Fibroblast of lung (primary cell): Measurements from ENCODE around the gene UCK2. TPM values are rescaled to one million over a fixed set of nuclear protein-coding genes. Genes with fewer than 3 reads are reported as not detected.

ENCODE experiments used
- DNase-seq, 2 donors: peaks; one replicate each; pipeline versions ENCODE4 v3.0.0 to v3.0.0-alpha.2; 2010; ENCODE audit warnings: low read depth in 2 of 2
- H2AFZ ChIP-seq: 2 replicates; pipeline ENCODE4 v1.5.1; 2012; ENCODE audit warnings: low read length, control low read depth, inconsistent platforms
- H3K27ac ChIP-seq: 2 replicates; pipeline ENCODE4 v1.5.1; 2011; ENCODE audit warnings: low read length, control low read depth; ENCODE audit not compliant: insufficient read depth
- H3K27me3 ChIP-seq: 2 replicates; pipeline ENCODE4 v1.5.1; 2011; ENCODE audit warnings: mild to moderate bottlenecking, low read length; ENCODE audit not compliant: control insufficient read depth, insufficient read depth
- H3K36me3 ChIP-seq: 2 replicates; pipeline ENCODE4 v1.5.1; 2011; ENCODE audit warnings: low read length; ENCODE audit not compliant: control insufficient read depth, insufficient read depth
- H3K4me1 ChIP-seq: 2 replicates; pipeline ENCODE4 v1.5.1; 2011; ENCODE audit warnings: low read length; ENCODE audit not compliant: control insufficient read depth, insufficient read depth; ENCODE audit errors: extremely low read depth
- H3K4me2 ChIP-seq: 2 replicates; pipeline ENCODE4 v1.5.1; 2011; ENCODE audit warnings: low read length, control low read depth; ENCODE audit not compliant: insufficient read depth; ENCODE audit errors: extremely low read depth
- H3K4me3 ChIP-seq, 4 experiments: fragments of 200-600 bp in 1 of 4; sonication (generic) in 1 of 4; replicated peaks in 1 of 4; 2 replicates each; pipeline ENCODE4 v1.5.1; 2011 to 2016; ENCODE audit warnings: low read length in 4 of 4, low read depth in 3 of 4, mild to moderate bottlenecking in 3 of 4, control low read depth in 2 of 4, inconsistent platforms in 1 of 4, mixed read lengths in 1 of 4; ENCODE audit not compliant: insufficient read depth in 1 of 4; ENCODE audit errors: control extremely low read depth in 1 of 4
- H3K79me2 ChIP-seq: 2 replicates; pipeline ENCODE4 v1.5.1; 2012; ENCODE audit warnings: mild to moderate bottlenecking, low read length, inconsistent platforms; ENCODE audit not compliant: control insufficient read depth, insufficient read depth
- H3K9ac ChIP-seq: 2 replicates; pipeline ENCODE4 v1.5.1; 2011; ENCODE audit warnings: mild to moderate bottlenecking, low read length, control low read depth; ENCODE audit not compliant: insufficient read depth
- H3K9me3 ChIP-seq: 2 replicates; pipeline ENCODE4 v1.5.1; 2012; ENCODE audit warnings: low read depth, low read length; ENCODE audit not compliant: control insufficient read depth, insufficient read depth
- H4K20me1 ChIP-seq: 2 replicates; pipeline ENCODE4 v1.5.1; 2011; ENCODE audit warnings: low read length; ENCODE audit not compliant: control insufficient read depth, insufficient read depth; ENCODE audit errors: extremely low read depth
- CTCF ChIP-seq, 2 donors: IDR thresholded peaks in 1 of 2; conservative IDR thresholded peaks in 1 of 2; 1 replicate in 1 of 2; 2 replicates in 1 of 2; pipeline ENCODE4 v1.5.1; 2011 to 2012; ENCODE audit warnings: low read length in 2 of 2, control low read depth in 1 of 2, inconsistent platforms in 1 of 2, low read depth in 1 of 2, mild to moderate bottlenecking in 1 of 2
- EZH2 ChIP-seq: IDR thresholded peaks from 2 replicates; pipeline ENCODE4 v1.5.1; 2012; ENCODE audit warnings: low read length, control low read depth, mild to moderate bottlenecking; ENCODE audit errors: missing control alignments
- polyA plus RNA-seq, 2 donors: library from polyadenylated mRNA; depleted of rRNA in 1 of 2; stranded (reverse) in 1 of 2; unstranded in 1 of 2; fragments of >200 nt; gene quantifications; 2 replicates each; pipeline ENCODE4 v1.2.1, GENCODE V29; 2011 to 2012; ENCODE audit warnings: missing spikeins in 1 of 2
- total RNA-seq: library from RNA; depleted of rRNA; stranded (reverse); fragments of >200 nt; gene quantifications from 2 replicates; pipeline ENCODE4 v1.2.1, GENCODE V29; 2014

The UCK2 gene
- total and polyA plus RNA-seq, 2 donors (not counting 1 experiment from before 2014, with no cell fraction given) = 95.1 to 99.0 TPM

- peak overlapping the region; percentile 65 for H3K4me2 ChIP-seq
- no peaks in the 10 kb centered on the region for H3K36me3 ChIP-seq
- H3K4me1 ChIP-seq = peaks cover 2% of the 10 kb centered on the region
- no peaks in the 10 kb centered on the region for H3K27me3 ChIP-seq
- H3K9ac ChIP-seq = no peak overlapping the region
- peaks cover 37% of the 10 kb centered on the region for H3K79me2 ChIP-seq
- H3K27ac ChIP-seq = peak overlapping the region; percentile 22
- TF ChIP-seq CTCF (conservative IDR thresholded peaks at IDR 0.05 in 1 of 2, IDR thresholded peaks at IDR 0.05 in 1 of 2; ENCODE audit: low read depth in 1 of 2, low read length in 2 of 2) (no peak), EZH2 (no peak)
- peak overlapping the region in 3 of 4 experiments; percentile 3 to 71 (median 64) for H3K4me3 ChIP-seq
- peak overlapping the region; percentile 58 for H2AFZ ChIP-seq
- H4K20me1 ChIP-seq = no peaks in the 10 kb centered on the region
- no peaks in the 10 kb centered on the region for H3K9me3 ChIP-seq
- no peak for DNase-seq
These were observed 698 bp upstream of the UCK2 start for GRCh38 chr1:165826565-165827267.

DNA sequence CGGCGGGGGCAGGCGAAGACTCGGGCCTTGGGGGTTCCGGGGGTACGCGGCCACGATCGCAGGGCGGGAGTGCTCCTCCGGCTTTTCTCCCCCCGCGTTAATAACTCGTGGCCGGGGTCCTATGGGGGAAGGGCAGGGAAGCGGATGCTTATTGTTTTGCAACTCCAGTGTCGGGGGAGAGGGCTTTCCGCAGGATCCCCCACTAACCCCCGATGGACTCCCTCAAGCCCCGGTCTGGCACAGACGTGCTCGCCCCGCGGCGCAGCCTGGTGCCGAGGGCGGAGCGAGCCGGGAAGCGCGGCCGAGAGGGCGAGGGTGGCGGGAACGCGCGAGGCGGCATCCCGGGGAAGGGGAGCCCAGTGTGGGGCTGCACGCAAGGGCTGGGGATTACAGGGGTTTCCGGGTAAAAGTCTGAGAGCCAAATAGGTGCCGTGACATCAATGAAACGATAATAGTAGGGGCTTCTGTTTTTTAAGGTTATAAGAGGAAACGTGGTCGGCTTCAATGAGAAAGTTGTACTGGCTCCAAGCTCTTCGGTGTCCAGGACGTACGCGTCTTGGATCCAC, 772 bp downstream of the UCK2 start:
- no peaks in the 10 kb centered on the region for H3K9me3 ChIP-seq
- no peaks in the 10 kb centered on the region for H3K36me3 ChIP-seq
- H2AFZ ChIP-seq = no peak overlapping the region
- no peaks in the 10 kb centered on the region for H3K27me3 ChIP-seq
- H3K79me2 ChIP-seq = peaks cover 52% of the 10 kb centered on the region
- H3K4me1 ChIP-seq = peaks cover 2% of the 10 kb centered on the region
- H3K27ac ChIP-seq = peak overlapping the region; percentile 96
- peak overlapping the region; percentile 73 for H3K4me2 ChIP-seq
- H3K4me3 ChIP-seq = peak overlapping the region; percentile 71 to 86 (median 78)
- TF ChIP-seq CTCF (conservative IDR thresholded peaks at IDR 0.05 in 1 of 2, IDR thresholded peaks at IDR 0.05 in 1 of 2; ENCODE audit: low read depth in 1 of 2, low read length in 2 of 2) (no peak), EZH2 (no peak)
- H4K20me1 ChIP-seq = no peaks in the 10 kb centered on the region
- H3K9ac ChIP-seq = peak overlapping the region; percentile 90
- DNase-seq = peak; percentile 32 to 38

GRCh38 chr1:165828669-165829329, 1.4 kb downstream of the UCK2 start:
- Histone ChIP-seq H3K4me1 (peaks cover 2% of the 10 kb centered on the region), H3K79me2 (peaks cover 57% of the 10 kb centered on the region), H3K4me3 (peak overlapping the region; percentile 71 to 86 (median 78)), H3K36me3 (no peaks in the 10 kb centered on the region), H3K27ac (peak overlapping the region; percentile 96), H4K20me1 (no peaks in the 10 kb centered on the region), H3K9me3 (no peaks in the 10 kb centered on the region), H3K27me3 (no peaks in the 10 kb centered on the region), H3K4me2 (peak overlapping the region; percentile 73), H2AFZ (no peak overlapping the region), H3K9ac (peak overlapping the region; percentile 90)
- DNase-seq = peak; percentile 89 to 90
- TF ChIP-seq EZH2 = no peak
